Measurements from ENCODE around the gene GSG1.

DNA sequence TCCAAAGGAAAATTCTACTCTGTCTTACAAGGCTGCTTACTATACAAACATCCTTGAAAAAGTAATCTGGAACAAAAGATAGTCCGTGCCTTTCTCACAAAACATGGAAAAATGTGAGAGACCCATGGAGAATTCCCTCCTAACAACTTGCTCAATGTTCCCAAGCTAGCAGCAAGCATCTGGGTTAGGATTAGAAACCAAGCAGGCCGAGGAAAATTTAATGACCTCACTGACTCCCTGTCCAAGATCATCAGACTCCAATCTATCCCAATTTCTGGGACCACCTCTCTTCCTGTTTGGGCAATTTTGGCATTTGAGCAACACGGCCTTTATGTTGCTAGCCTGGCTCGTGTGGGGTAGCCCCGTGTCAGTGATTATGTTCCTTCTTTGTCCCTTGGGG, 18.1 kb upstream of the GSG1 start:
- no peak for TF ChIP-seq CTCF (IDR thresholded peaks at IDR 0.05 in 2 of 3, conservative IDR thresholded peaks at IDR 0.05 in 1 of 3; ENCODE audit: borderline replicate concordance in 1 of 3, insufficient read depth in 1 of 3, low read depth in 2 of 3, low read length in 2 of 3)
- TF ChIP-seq ZNF274 (IDR thresholded peaks at IDR 0.05; ENCODE audit: low read depth, low read length) = no peak
- TF ChIP-seq RAD21 (IDR thresholded peaks at IDR 0.05; ENCODE audit: low read depth) = no peak
- no peak for TF ChIP-seq SIN3A (IDR thresholded peaks at IDR 0.05; ENCODE audit: low read depth)
- no peak for TF ChIP-seq FOSL1 (IDR thresholded peaks at IDR 0.05; ENCODE audit: low read depth)
- no peak for TF ChIP-seq EZH2 (IDR thresholded peaks at IDR 0.05)
- TF ChIP-seq POLR2AphosphoS5 (IDR thresholded peaks at IDR 0.05; ENCODE audit: low read depth, low read length) = no peak
- no peak for TF ChIP-seq POLR2A (IDR thresholded peaks at IDR 0.05; ENCODE audit: borderline replicate concordance, extremely low read depth, insufficient read depth, insufficient read length)
- TF ChIP-seq REST (IDR thresholded peaks at IDR 0.05; ENCODE audit: low read depth) = no peak
- no peak for TF ChIP-seq YY1 (IDR thresholded peaks at IDR 0.05; ENCODE audit: extremely low read depth, insufficient replicate concordance, low read depth, low read length)
